ENCODE results near the gene IL19.

- no peak for TF ChIP-seq CTCF (conservative IDR thresholded peaks at IDR 0.05; ENCODE audit: low read length)
- TF ChIP-seq EZH2phosphoT487 (IDR thresholded peaks at IDR 0.05; ENCODE audit: borderline replicate concordance): no peak
Observed at GRCh38 chr1:206793620-206794019, 23.0 kb downstream of the IL19 start.

Measured in Loucy (cell line).